ENCODE results near the gene OSTN. TPM values are rescaled to one million over a fixed set of nuclear protein-coding genes. Genes with fewer than 3 reads are reported as not detected.

The OSTN gene
- total RNA-seq, 1 experiment from 2014 or later, result 1.8 TPM

GRCh38 chr3:191234216-191234615 lies 35.2 kb downstream of the OSTN start:
- H3K9me2 ChIP-seq (replicated peaks; ENCODE audit: low read length), result no peaks in the 10 kb centered on the region
- H3K27me3 ChIP-seq (ENCODE audit: low read length), result no peaks in the 10 kb centered on the region
- peaks cover 19% of the 10 kb centered on the region for H3F3A ChIP-seq (ENCODE audit: low read length, unreplicated experiment)
- H3K79me2 ChIP-seq (ENCODE audit: low read length), result no peaks in the 10 kb centered on the region
- ATAC-seq (no peak), DNase-seq (no peak)
- H2AFZ ChIP-seq (ENCODE audit: low read length), result no peak overlapping the region
- H3K4me3 ChIP-seq (ENCODE audit: low read length), result no peak overlapping the region
- TF ChIP-seq CTCF (conservative IDR thresholded peaks at IDR 0.05; ENCODE audit: low read depth, low read length), result no peak
- no peak for TF ChIP-seq EZH2 (IDR thresholded peaks at IDR 0.05; ENCODE audit: low read length, unreplicated experiment)
- no peak for TF ChIP-seq EZH2phosphoT487 (IDR thresholded peaks at IDR 0.05; ENCODE audit: borderline replicate concordance, low read length)
- peaks cover 46% of the 10 kb centered on the region for H3K4me1 ChIP-seq (ENCODE audit: insufficient read depth, low read length)
- no peak overlapping the region for H3K9ac ChIP-seq (ENCODE audit: low read length)
- no peak overlapping the region for H3K4me2 ChIP-seq (ENCODE audit: low read length)
- CTCF ChIA-PET, result no interaction called here
- POLR2A ChIA-PET (ENCODE audit: unreplicated experiment), result no interaction called here
- intact Hi-C loops (cut with micrococcal nuclease), result no loop called here
- H4K20me1 ChIP-seq (ENCODE audit: low read length), result no peaks in the 10 kb centered on the region
- BruUV-seq (replicated peaks), result no TSS peak
- no peaks in the 10 kb centered on the region for H3K9me3 ChIP-seq (ENCODE audit: low read length)
- H3K27ac ChIP-seq (ENCODE audit: low read length), result no peak overlapping the region
- no peaks in the 10 kb centered on the region for H3K36me3 ChIP-seq (ENCODE audit: low read depth, low read length)

- Histone ChIP-seq H3K9ac (ENCODE audit: low read length) (peak overlapping the region; percentile 71), H3K9me2 (replicated peaks; ENCODE audit: low read length) (no peaks in the 10 kb centered on the region), H3K4me2 (ENCODE audit: low read length) (peak overlapping the region; percentile 61), H3F3A (ENCODE audit: low read length, unreplicated experiment) (peaks cover 21% of the 10 kb centered on the region), H2AFZ (ENCODE audit: low read length) (peak overlapping the region; percentile 29), H3K79me2 (ENCODE audit: low read length) (no peaks in the 10 kb centered on the region), H3K4me3 (ENCODE audit: low read length) (no peak overlapping the region), H3K27me3 (ENCODE audit: low read length) (no peaks in the 10 kb centered on the region), H3K9me3 (ENCODE audit: low read length) (no peaks in the 10 kb centered on the region), H3K4me1 (ENCODE audit: insufficient read depth, low read length) (peaks cover 57% of the 10 kb centered on the region), H4K20me1 (ENCODE audit: low read length) (no peaks in the 10 kb centered on the region), H3K36me3 (ENCODE audit: low read depth, low read length) (no peaks in the 10 kb centered on the region), H3K27ac (ENCODE audit: low read length) (peak overlapping the region; percentile 94)
- no TSS peak for BruUV-seq (replicated peaks)
- ChIA-PET CTCF (no interaction called here), POLR2A (ENCODE audit: unreplicated experiment) (no interaction called here)
- intact Hi-C loops (cut with micrococcal nuclease), result loop anchor here (5.0 kb wide), 4 partner anchors 168 to 528 kb away; no protein-coding TSS in a partner anchor
- DNase-seq (peak; percentile 57), ATAC-seq (no peak)
- no peak for TF ChIP-seq EZH2phosphoT487 (IDR thresholded peaks at IDR 0.05; ENCODE audit: borderline replicate concordance, low read length)
- no peak for TF ChIP-seq EZH2 (IDR thresholded peaks at IDR 0.05; ENCODE audit: low read length, unreplicated experiment)
- no peak for TF ChIP-seq CTCF (conservative IDR thresholded peaks at IDR 0.05; ENCODE audit: low read depth, low read length)
Observed at GRCh38 chr3:191235331-191236314, 36.6 kb downstream of the OSTN start.

- ChIA-PET CTCF (no interaction called here), POLR2A (ENCODE audit: unreplicated experiment) (no interaction called here)
- Histone ChIP-seq H3K36me3 (ENCODE audit: low read depth, low read length) (no peaks in the 10 kb centered on the region), H2AFZ (ENCODE audit: low read length) (peak overlapping the region; percentile 29), H3K27ac (ENCODE audit: low read length) (peak overlapping the region; percentile 94), H3K4me1 (ENCODE audit: insufficient read depth, low read length) (peaks cover 57% of the 10 kb centered on the region), H3K4me3 (ENCODE audit: low read length) (no peak overlapping the region), H3K9me3 (ENCODE audit: low read length) (no peaks in the 10 kb centered on the region), H4K20me1 (ENCODE audit: low read length) (no peaks in the 10 kb centered on the region), H3K4me2 (ENCODE audit: low read length) (peak overlapping the region; percentile 61), H3K79me2 (ENCODE audit: low read length) (no peaks in the 10 kb centered on the region), H3F3A (ENCODE audit: low read length, unreplicated experiment) (peaks cover 21% of the 10 kb centered on the region), H3K9me2 (replicated peaks; ENCODE audit: low read length) (no peaks in the 10 kb centered on the region), H3K27me3 (ENCODE audit: low read length) (no peaks in the 10 kb centered on the region), H3K9ac (ENCODE audit: low read length) (peak overlapping the region; percentile 71)
- ATAC-seq (peak; percentile 16; the same call in 1 of the 2 replicates), DNase-seq (peak; percentile 90)
- no TSS peak for BruUV-seq (replicated peaks)
- intact Hi-C loops (cut with micrococcal nuclease), result loop anchor here (5.0 kb wide), 4 partner anchors 169 to 529 kb away; no protein-coding TSS in a partner anchor
- TF ChIP-seq CTCF (conservative IDR thresholded peaks at IDR 0.05; ENCODE audit: low read depth, low read length) (no peak), EZH2phosphoT487 (IDR thresholded peaks at IDR 0.05; ENCODE audit: borderline replicate concordance, low read length) (no peak), EZH2 (IDR thresholded peaks at IDR 0.05; ENCODE audit: low read length, unreplicated experiment) (no peak)
Observed at GRCh38 chr3:191236646-191237045, 37.6 kb downstream of the OSTN start.

Measured in PC-3 (cell line).